GM12873 (cell line): Measurements from ENCODE around the gene FHOD3.
A peak's percentile ranks its signal among the peaks of the same experiment; 100 is the strongest.

Experiments used
- CTCF ChIP-seq: IDR thresholded peaks from 2 replicates; pipeline ENCODE4 v1.5.1; 2012; ENCODE audit warnings: low read depth, mild to moderate bottlenecking, moderate library complexity, low read length, control low read depth; ENCODE audit not compliant: insufficient read depth; ENCODE audit errors: missing control alignments

Gene FHOD3

GRCh38 chr18:36364911-36365624, 67.6 kb downstream of the FHOD3 start:
- TF ChIP-seq CTCF, result no peak

GRCh38 chr18:36365836-36366775, 68.6 kb downstream of the FHOD3 start:
- TF ChIP-seq CTCF, result no peak

- TF ChIP-seq CTCF, result no peak
Measured at GRCh38 chr18:36366994-36367839, 69.7 kb downstream of the FHOD3 start.

DNA sequence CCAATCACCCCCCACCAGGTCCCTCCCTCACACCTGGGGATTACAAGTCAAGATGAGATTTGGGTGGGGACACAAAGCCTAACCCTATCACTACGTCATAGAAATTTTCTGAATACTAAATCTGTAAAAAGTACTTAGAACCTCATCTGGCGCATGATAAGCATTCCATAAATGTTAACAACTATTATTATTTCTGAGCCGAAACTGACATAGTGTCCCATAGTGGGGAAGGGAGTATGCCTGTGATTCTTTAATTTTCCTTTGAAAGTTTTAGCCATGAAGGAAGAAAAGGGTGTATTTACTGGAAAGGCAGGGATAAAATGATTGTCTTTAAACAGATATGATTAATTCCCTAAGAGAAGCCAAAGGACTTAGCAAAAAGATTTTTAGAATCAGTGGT, 71.4 kb downstream of the FHOD3 start:
- TF ChIP-seq CTCF, result no peak

- peak; percentile 28 for TF ChIP-seq CTCF
Measured at GRCh38 chr18:36372903-36373311, 75.4 kb downstream of the FHOD3 start.

GRCh38 chr18:36374262-36374661, 76.7 kb downstream of the FHOD3 start:
- no peak for TF ChIP-seq CTCF
